Nephron progenitor cell (in vitro differentiated cells): Measurements from ENCODE around the gene SH2D7.

Experiments used
- DNase-seq: peaks from one replicate; pipeline ENCODE4 v3.0.0; 2021
- H3K27ac Mint-ChIP-seq: 2 replicates; pipeline ENCODE4 v1.8.0; 2021; ENCODE audit warnings: mild to moderate bottlenecking, moderate library complexity, mixed read lengths
- H3K27me3 Mint-ChIP-seq: 2 replicates; pipeline ENCODE4 v1.8.0; 2021; ENCODE audit warnings: mild to moderate bottlenecking, low read depth, mixed read lengths; ENCODE audit not compliant: poor library complexity
- H3K36me3 Mint-ChIP-seq: 2 replicates; pipeline ENCODE4 v1.8.0; 2021; ENCODE audit warnings: low read depth, mixed read lengths
- H3K4me1 Mint-ChIP-seq: 2 replicates; pipeline ENCODE4 v1.8.0; 2021; ENCODE audit warnings: mixed read lengths
- H3K4me3 Mint-ChIP-seq: 2 replicates; pipeline ENCODE4 v1.8.0; 2021; ENCODE audit warnings: mild to moderate bottlenecking, moderate library complexity, mixed read lengths
- H3K9me3 Mint-ChIP-seq: 2 replicates; pipeline ENCODE4 v1.8.0; 2021; ENCODE audit warnings: mild to moderate bottlenecking, moderate library complexity, mixed read lengths
- CTCF ChIP-seq: fragments of 200-600 bp; sonication (generic); IDR thresholded peaks from 2 replicates; pipeline ENCODE4 v1.5.0; 2021; ENCODE audit warnings: antibody characterized with exemption

The SH2D7 gene

DNA sequence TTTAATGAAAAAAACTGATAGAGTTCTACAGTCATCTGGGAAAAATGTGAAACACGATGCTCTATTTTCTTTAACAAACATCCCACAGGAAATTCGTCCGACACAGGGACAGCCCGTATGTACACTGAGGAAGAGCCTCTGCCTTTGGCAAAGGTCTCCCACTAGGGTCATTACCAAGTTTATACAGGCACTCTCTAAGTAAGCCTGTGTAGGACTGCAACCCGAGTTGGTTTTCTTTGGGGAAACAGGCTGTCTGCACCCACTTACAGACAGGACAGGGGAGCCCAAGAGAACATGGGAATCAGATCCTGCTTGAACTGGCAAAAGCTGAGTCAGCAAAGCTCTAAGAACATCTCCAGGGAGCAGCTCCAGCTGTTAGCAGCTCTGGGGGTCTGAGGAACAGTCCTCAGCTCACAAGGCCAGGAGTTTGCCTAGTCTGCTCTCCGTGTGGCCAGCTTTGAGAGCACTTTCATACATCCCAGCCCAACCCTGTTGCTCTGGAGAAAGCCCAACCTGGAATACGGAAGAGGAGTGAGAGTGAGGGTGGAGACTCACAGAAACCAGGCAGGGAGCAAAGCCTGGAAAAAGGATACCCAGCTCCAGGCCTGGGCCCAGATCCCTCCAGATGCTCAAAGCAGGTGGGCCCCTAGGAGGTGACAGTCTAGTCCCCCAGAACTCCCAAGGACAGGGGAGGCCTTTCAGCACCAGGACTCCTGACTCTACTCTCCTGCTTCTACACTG, 16.7 kb upstream of the SH2D7 start:
- H3K27ac Mint-ChIP-seq: peak overlapping the region; percentile 91
- H3K9me3 Mint-ChIP-seq: no peaks in the 10 kb centered on the region
- no peak for TF ChIP-seq CTCF
- H3K36me3 Mint-ChIP-seq: no peaks in the 10 kb centered on the region
- H3K4me3 Mint-ChIP-seq: peak overlapping the region; percentile 94
- H3K27me3 Mint-ChIP-seq: peaks cover 7% of the 10 kb centered on the region
- peak; percentile 28 for DNase-seq
- peaks cover 34% of the 10 kb centered on the region for H3K4me1 Mint-ChIP-seq

GRCh38 chr15:78076231-78077052, 15.9 kb upstream of the SH2D7 start:
- Mint-ChIP-seq H3K27ac (no peak overlapping the region), H3K36me3 (no peaks in the 10 kb centered on the region), H3K4me1 (peaks cover 33% of the 10 kb centered on the region), H3K27me3 (peaks cover 7% of the 10 kb centered on the region), H3K4me3 (peak overlapping the region; percentile 94), H3K9me3 (no peaks in the 10 kb centered on the region)
- peak; percentile 17 for DNase-seq
- no peak for TF ChIP-seq CTCF

GRCh38 chr15:78077053-78077870, 15.1 kb upstream of the SH2D7 start, which contains the start of gene TBC1D2B:
TBC1D2B (minus strand) TSS chr15:78077711; CDS start chr15:78077652, 59 bp downstream.
- Mint-ChIP-seq H3K4me1 (peaks cover 25% of the 10 kb centered on the region), H3K9me3 (no peaks in the 10 kb centered on the region), H3K27ac (no peak within 1 kb of the TSS), H3K4me3 (peak within 1 kb of the TSS; percentile 94), H3K36me3 (no peaks in the 10 kb centered on the region), H3K27me3 (peaks cover 7% of the 10 kb centered on the region)
- peak; percentile 84 for DNase-seq
- no peak for TF ChIP-seq CTCF

DNA sequence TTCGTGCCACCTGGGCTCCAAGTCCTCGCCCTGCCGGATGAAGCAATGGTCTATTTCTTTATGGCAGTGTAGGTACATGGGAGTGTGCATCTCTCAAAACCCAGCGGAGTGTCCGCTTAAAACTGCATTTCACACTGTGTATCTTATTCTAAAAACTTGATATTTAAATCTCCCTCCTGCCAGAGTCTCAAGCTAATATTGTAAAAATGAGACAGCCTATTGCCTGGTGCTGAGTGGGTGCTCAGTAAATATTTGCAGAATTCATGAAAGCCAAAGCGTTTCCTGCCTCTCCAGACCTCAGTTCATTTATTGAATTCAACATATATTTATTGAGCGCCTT, 14.5 kb upstream of the SH2D7 start:
- Mint-ChIP-seq H3K27me3 (peaks cover 7% of the 10 kb centered on the region), H3K27ac (no peak overlapping the region), H3K9me3 (no peaks in the 10 kb centered on the region), H3K4me1 (peaks cover 19% of the 10 kb centered on the region), H3K4me3 (peak overlapping the region; percentile 77), H3K36me3 (no peaks in the 10 kb centered on the region)
- TF ChIP-seq CTCF: no peak
- DNase-seq: no peak

- no peak overlapping the region for H3K4me3 Mint-ChIP-seq
- no peak overlapping the region for H3K27ac Mint-ChIP-seq
- H3K9me3 Mint-ChIP-seq: no peaks in the 10 kb centered on the region
- no peak for TF ChIP-seq CTCF
- DNase-seq: no peak
- peaks cover 7% of the 10 kb centered on the region for H3K27me3 Mint-ChIP-seq
- peaks cover 16% of the 10 kb centered on the region for H3K4me1 Mint-ChIP-seq
- no peaks in the 10 kb centered on the region for H3K36me3 Mint-ChIP-seq
These were observed 12.9 kb upstream of the SH2D7 start for GRCh38 chr15:78079298-78080087.
